Hematopoietic multipotent progenitor cell treated with erythropoietin and hydrocortisone succinate and interleukin-3 and kit ligand, for 6 days (in vitro differentiated cells): Measurements from ENCODE around the gene CCDC192.
A peak's percentile ranks its signal among the peaks of the same experiment; 100 is the strongest.

Experiments
- DNase-seq: peaks from one replicate; pipeline ENCODE4 v3.0.0-alpha.2; 2015

CCDC192 gene

DNA sequence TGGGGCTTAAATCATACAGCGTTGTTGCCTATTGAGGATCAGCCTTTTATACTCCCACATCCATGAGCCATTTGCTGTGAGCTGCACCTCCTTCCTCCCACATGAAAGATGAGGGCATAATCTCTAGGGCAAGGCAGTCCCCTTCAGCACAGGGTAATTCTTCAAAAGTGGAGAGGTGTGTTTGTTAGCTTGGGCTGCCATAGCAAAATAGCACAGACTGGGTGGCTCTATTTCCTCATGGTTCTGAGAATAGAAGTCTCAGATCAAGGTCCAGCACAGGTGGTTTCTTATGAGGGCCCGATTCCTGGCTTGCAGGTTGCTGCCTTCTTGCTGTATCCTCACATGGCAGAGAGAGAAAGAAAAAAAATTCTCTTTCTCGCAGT lies 258.6 kb downstream of the CCDC192 start:
- DNase-seq = no peak

GRCh38 chr5:127962491-127962890 lies 259.3 kb downstream of the CCDC192 start:
- no peak for DNase-seq

GRCh38 chr5:127963233-127963632 lies 260.0 kb downstream of the CCDC192 start:
- no peak for DNase-seq

GRCh38 chr5:127963931-127964330 lies 260.7 kb downstream of the CCDC192 start:
- DNase-seq = no peak

DNA sequence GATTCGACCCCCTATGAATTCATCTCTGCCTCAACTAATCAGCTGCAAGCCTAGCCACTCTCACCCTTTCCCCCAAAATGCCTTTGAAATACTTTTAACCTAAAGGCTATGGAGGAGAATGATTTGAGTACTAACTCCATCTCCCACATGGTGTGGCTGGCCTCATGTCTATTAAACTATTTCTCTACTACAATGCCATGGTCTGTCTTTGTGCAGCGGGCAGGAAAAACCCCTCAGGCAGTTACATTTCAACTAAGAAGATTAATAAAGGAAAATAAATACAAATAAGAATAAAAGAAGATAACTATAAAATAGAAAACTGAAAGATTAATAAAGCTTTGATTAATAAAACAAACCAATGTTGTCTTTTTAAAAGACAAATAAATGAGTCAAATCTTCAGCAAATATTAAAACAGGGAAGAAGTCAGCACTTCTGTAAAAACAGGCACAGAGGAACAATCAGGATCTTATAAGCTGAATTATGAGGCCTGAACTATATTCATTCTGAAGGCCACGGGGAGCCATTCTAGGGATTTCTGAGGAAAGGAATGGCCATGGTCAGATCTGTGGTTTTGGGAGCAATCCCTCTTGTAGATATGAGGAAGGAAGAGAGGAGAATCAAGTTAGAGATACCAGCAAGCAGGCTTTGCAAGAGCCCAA lies 264.3 kb downstream of the CCDC192 start:
- DNase-seq = no peak

DNA sequence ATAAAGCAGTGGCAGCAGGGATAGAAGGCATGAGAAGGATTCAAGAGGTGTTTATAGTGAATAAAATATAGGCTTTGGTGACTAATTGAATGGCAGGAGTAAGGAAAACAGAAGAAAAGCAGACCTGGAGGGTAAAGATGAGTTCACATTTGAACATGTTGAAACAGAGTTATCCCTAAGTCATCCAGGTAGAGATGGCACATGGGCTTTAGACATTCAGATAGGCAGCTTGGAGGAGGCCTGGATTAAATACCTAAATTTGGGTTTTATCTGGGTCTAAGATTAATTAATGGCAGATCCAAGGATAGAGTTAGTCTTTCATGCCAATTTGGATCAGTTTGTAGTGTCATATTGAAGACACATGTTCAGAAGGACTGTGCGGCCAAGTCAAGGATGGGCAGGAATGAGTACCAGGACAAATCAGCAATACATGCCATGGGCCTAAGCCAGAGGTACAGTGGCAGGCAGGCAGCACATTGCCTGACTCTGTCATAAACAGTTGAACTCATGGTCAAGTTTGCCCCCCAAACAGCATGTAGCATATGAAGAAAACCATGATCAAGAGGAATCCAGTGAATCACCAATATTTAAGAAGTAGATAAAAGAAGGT lies 264.9 kb downstream of the CCDC192 start:
- no peak for DNase-seq

DNA sequence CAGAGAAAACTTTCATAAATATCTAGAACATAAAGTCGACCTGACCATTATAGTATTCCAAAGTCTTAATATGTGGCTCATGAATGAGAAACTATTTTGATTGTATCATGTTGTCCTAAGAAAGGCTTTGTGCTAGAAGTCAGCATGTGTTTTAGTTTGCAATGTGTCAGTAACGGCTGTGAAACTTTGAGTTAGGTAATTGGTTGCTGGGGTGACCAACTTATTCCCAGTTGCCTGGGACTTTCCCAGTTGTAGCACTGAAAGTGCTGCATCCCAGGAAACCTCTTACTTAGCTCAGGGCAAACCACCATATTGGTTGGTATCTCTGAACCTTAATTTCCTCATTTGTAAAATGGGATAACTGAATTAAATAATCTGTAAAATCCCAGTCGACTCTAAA lies 265.8 kb downstream of the CCDC192 start:
- DNase-seq = no peak

DNA sequence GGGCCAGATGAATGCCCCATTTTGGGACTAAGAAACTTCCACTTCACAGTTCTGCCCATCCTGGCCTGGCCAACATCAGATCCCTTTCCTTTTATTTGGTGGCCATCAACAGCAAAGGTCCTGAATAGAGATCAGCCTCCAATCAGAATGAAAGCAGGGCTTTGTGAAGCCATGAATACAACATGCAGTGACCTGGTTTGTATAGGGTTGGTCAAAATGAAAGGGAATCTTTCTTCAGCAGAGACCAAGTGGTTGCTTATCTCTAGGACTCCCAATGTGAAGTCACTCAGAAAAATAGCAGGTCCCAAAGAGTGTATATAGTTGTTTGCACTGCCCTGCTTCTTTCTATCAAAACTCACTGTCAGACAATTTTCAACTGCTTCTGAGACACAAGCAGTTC lies 266.5 kb downstream of the CCDC192 start:
- no peak for DNase-seq

DNA sequence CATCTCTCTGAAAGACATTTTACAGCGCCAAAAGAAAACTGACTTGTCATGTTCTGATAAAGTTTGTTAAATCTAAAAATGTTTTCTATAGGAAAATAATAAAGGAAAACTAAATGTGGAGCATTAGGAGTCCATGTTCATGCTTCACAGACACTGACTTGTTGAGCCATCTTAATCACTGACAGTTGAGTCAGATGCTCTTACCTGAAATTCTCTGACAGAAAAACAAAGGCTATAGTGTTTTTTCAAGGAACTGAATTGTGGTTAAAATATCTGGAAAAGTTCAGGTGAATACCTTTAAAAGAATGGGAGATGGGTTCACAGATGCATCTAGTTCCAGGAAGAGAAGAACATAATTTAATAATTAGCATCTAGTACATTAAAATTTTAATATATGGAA lies 266.9 kb downstream of the CCDC192 start:
- DNase-seq = no peak

DNA sequence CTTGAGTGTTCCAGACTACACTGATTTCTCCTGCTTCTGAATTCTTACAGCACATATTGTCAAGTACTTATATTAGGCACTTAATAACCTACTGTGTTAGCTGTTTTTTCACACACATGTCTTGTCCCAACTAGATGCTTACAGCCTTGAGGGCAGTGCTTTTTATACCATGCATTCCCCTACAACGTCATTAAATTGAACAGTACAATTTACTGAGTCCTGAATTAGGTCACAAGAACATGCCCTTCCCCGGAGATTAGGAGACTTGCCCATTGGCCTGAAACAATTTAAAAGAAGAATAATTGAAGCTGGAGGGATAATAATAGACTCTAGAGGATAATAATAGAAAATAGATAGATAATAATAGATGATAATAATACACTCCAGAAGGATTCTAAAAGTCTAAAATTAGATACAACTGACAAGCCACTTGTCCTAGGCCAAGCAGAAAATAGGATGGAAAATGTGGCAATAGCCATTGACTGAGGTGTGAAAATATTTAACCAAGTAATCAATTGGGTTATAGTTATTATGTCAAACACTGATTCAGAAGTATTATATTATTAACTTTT lies 267.7 kb downstream of the CCDC192 start:
- DNase-seq = no peak

DNA sequence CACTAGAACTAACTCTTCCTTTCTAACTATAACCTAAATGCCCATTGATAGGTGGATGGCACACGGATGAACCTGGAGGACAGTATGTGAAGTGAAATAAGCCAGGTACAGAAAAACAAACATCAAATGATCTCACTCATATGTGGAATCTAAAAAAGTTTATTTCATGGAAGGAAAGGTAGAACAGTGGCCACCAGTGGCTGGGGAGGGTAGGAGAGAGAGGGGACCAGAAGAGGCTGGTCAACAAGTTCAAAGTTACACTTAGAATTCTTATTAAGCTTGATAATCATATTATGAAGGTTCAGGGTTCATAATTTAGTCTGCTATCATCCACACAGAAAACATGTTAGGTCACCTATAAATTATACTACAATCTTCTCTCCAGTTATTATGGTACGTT lies 272.8 kb downstream of the CCDC192 start:
- no peak for DNase-seq

DNA sequence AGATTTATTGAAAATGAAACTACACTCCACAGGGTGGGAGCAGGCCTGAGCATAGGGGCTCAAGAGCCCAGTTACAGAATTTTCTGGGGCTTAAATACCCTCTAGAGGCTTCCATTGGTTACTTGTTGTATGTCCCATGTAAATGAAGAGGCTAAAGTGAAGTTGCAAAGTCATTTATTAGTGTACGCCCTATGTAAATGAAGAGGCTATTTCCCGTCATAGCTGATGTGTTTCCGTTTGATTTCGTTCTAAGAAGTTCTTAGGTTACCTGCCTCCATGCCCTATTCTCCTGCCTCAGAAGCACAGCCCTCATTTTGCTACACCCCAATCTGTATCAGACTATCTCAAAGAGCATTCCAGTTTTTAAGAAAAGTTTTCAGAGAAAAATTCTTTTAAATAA lies 273.3 kb downstream of the CCDC192 start:
- no peak for DNase-seq

DNA sequence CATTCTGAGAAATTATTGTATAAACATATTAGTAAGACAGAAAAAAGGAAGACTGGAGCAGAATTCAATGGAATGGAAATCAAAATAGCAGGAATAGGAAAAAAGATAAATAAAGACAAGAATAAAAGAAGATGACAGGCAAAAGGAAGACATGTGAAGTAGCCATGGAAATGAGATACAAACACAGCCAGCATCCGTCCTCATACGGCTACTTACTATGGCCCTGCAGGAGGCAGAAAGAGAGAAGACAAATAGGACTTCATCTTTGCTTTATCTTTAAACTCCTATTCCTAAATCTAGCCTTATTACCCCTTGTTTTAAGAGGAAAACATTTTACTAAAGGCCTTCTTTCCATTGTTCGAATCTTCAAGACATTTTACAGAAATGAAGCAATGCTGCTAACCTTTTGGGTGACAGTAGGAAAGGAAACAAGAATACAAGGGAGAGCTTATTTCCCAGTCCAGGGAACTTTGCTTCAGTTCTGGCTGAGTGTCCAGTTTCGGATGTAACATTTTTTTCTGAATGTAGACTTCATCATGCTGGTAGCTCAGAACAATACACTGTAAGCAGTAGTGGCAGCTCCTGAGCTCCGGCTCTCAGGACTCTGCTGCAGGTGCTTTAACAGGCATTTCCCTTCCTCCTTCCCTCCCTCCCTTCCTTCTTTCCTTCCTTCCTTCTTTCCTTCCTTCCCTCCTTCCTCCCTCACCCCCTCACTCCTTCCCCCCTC lies 274.0 kb downstream of the CCDC192 start:
- DNase-seq = no peak

DNA sequence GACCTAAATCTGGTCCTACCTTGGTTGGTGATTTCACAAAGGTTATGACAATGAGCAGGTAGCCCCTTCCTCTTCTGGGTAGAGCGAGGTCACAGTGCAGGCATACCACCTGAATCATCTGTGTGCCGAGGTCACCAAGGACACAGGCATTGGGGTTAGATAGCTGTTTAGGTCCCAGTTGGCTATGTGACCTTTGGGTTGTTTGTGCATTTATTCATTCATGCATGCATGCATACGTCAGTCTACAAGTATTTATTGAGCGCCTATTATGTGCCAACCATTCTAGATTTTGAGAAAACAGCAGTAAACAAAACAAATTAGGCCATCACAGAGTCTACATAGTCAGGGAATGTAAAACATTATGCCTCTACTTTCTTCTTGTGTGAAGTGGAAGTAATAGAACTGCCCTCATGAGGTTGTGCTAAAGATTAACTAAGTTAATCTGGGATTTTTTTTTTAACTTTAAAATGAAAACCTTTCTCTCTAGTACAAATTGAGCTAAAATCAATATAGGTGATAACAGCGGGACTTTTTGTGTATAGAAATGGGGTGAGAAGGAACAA lies 275.6 kb downstream of the CCDC192 start:
- DNase-seq = no peak

GRCh38 chr5:127979475-127979874 lies 276.3 kb downstream of the CCDC192 start:
- no peak for DNase-seq

DNA sequence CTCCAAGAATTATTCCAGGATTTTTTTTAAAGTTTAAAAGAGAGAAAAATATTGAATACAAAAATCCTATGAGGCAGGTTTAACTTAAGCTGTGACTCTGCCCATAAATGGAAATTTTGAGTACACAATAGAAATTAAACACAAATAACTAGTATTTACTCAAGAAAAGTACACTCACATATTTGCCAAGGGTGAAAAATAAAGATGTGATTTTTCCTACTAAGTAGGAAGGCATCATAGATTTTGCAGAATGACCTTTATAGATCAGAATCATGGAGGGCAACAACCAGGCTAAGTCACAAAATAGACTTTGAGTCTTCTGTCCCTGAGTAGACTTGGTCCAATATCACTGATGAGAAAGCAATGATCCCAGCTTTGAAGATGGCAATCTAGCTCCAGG lies 277.7 kb downstream of the CCDC192 start:
- no peak for DNase-seq

DNA sequence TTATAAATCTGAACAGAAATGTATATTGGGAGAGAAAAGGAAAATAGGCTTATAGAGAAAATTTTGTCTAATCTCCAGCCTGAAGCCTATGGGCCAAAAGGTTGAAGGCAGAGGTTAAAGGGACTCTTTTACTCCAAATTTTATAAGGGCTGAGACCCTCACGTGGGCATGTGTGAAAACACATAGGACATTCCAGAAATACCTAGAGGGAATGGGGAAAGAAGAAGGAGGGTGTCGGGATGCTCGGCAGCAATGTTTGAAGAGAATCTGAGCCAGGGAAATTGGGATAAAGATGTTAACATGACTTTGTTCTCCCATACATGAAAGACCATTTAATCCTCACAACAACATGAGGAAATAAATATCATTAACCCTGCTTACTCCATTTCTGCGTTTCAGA lies 278.3 kb downstream of the CCDC192 start:
- DNase-seq = no peak

DNA sequence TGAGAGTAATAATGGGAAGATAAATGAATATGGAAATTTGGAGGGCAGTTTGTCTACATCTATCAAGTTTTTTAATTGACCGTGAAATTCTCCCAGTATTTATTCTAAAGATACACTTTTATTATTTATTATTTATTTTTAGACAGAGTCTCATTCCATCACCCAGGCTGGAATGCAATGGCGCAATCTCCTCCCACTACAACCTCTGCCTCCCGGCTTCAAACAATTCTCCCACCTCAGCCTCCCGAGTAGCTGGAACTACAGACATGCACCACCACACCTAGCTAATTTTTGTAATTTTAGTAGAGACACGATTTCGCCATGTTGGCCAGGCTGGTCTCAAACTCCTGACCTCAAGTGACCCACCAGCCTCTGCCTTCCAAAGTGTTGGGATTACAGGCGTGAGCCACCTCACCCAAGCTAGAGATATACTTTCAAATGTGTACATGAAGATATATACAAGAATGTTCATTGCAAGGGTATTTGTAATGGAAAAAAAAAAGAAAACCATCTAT lies 282.7 kb downstream of the CCDC192 start:
- DNase-seq = no peak

DNA sequence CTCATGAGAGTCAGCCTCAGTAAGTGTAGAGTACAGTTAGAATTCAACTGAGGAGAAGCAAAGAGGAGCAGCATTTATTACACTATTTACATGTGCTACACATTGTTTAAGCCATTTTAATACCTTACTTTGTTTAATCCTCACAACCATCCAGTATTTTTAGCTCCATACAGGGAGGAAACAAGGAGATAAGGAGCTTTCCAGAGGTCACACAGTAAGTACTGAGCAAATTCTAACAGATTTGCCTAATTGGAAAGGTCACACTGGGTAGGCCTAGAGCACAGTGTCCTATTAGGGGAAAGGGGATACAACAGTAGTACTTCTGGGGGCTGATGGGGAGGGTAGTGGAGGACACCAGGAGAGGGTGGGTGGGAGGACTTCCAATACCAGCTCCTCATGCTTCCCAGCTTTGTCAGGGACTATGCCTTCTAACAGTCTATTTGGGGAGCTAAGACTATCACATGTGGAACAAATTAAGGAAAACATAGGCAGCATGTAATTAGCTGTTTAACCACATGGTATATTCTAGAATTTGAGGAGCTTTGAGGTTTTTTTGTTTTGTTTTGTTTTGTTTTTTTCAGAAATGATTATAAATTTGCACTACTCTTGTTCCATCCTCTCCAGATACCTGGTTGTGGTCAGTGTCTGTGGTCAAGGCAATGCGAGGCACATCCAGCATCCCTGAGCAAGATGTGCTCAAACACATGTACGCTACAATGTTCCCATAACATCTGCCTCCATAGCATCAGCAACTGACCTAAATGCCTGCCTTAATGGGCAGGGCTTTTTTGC lies 284.4 kb downstream of the CCDC192 start:
- DNase-seq = no peak

GRCh38 chr5:127988146-127988760 lies 285.1 kb downstream of the CCDC192 start:
- DNase-seq = peak; percentile 4
